K562 (cell line): ENCODE measurements around the gene RACGAP1. TPM values are rescaled to one million over a fixed set of nuclear protein-coding genes. Genes with fewer than 3 reads are reported as not detected.

ENCODE experiments used
- ARID2 ChIP-seq: fragments of 450-650 bp; IDR thresholded peaks from 2 replicates; pipeline ENCODE4 v1.6.1; 2017; ENCODE audit warnings: antibody characterized with exemption, mild to moderate bottlenecking
- ARNT ChIP-seq, 2 experiments: fragments of 450-650 bp; IDR thresholded peaks; 2 replicates each; pipeline ENCODE4 v1.6.1; 2016; ENCODE audit warnings: mild to moderate bottlenecking in 1 of 2
- DEAF1 ChIP-seq: fragments of 450-650 bp; formaldehyde crosslinking; IDR thresholded peaks from 2 replicates; pipeline ENCODE4 v1.4.0; 2020; ENCODE audit warnings: mild to moderate bottlenecking, moderate library complexity
- ERF ChIP-seq: fragments of 450-650 bp; formaldehyde crosslinking; IDR thresholded peaks from 2 replicates; pipeline ENCODE4 v1.4.0; 2020; ENCODE audit warnings: mild to moderate bottlenecking, mixed read lengths
- HDAC1 ChIP-seq, 2 experiments: fragments of 450-650 bp; IDR thresholded peaks; 2 replicates each; pipeline ENCODE4 v1.6.1; 2016 to 2017; ENCODE audit warnings: inconsistent platforms in 1 of 2, mild to moderate bottlenecking in 1 of 2, moderate library complexity in 1 of 2
- KLF6 ChIP-seq: fragments of 250-450 bp; sonication (Bioruptor Pico); IDR thresholded peaks from 2 replicates; pipeline ENCODE4 v1.4.0; 2020; ENCODE audit warnings: mild to moderate bottlenecking, moderate library complexity, borderline replicate concordance
- U2AF2 ChIP-seq: fragments of 200-400 bp; formaldehyde crosslinking; optimal IDR thresholded peaks from 2 replicates; pipeline ENCODE3; 2017; ENCODE audit warnings: low read depth, mild to moderate bottlenecking, low read length
- ZNF124 ChIP-seq: sonication (generic); formaldehyde crosslinking; IDR thresholded peaks from 2 replicates; pipeline ENCODE4 v1.8.1; 2022; ENCODE audit warnings: missing genetic modification reagents
- polyA plus RNA-seq, 8 experiments: library from polyadenylated mRNA; depleted of rRNA in 4 of 8; stranded (reverse) in 5 of 8; unstranded in 3 of 8; fragments of >200 nt; fragmentation: Nextera tagmentation in 2 of 8; fragmentation: Illumina TruSeq in 1 of 8; extraction: Ambion mirVana in 2 of 8; extraction: Trizol in 1 of 8; gene quantifications; 2 replicates each; pipeline versions ENCODE4 v1.2.1 to v1.2.3, GENCODE V29; 2011 to 2014; ENCODE audit warnings: inconsistent platforms in 1 of 8, missing spikeins in 1 of 8
- total RNA-seq, 7 experiments: library from RNA; depleted of rRNA in 6 of 7; stranded (reverse); fragments of >200 nt in 6 of 7; fragmentation: Illumina TruSeq in 2 of 7; extraction: Trizol in 2 of 7; gene quantifications; 2 replicates each; pipeline versions ENCODE4 v1.2.1 to v1.2.3, GENCODE V29; 2011 to 2021; ENCODE audit warnings: low replicate concordance in 1 of 7
- TF ChIP-seq, protein P1 (sequence below): sonication (generic); formaldehyde crosslinking; IDR thresholded peaks from 2 replicates; pipeline ENCODE4 v1.8.0; 2023; ENCODE audit warnings: mild to moderate bottlenecking, missing genetic modification reagents
- TF ChIP-seq, protein P2 (sequence below): fragments of 450-650 bp; conservative IDR thresholded peaks from 2 replicates; pipeline ENCODE4 v1.6.1; 2016; ENCODE audit warnings: missing genetic modification characterization, low read depth, mild to moderate bottlenecking, missing compliant biosample characterization, moderate library complexity

The RACGAP1 gene
- total and polyA plus RNA-seq, 9 of the 15 experiments (the other 6 are each of a cell fraction or from before 2014, with no cell fraction given) = 56.4 to 92.9 (median 71.8) TPM

DNA sequence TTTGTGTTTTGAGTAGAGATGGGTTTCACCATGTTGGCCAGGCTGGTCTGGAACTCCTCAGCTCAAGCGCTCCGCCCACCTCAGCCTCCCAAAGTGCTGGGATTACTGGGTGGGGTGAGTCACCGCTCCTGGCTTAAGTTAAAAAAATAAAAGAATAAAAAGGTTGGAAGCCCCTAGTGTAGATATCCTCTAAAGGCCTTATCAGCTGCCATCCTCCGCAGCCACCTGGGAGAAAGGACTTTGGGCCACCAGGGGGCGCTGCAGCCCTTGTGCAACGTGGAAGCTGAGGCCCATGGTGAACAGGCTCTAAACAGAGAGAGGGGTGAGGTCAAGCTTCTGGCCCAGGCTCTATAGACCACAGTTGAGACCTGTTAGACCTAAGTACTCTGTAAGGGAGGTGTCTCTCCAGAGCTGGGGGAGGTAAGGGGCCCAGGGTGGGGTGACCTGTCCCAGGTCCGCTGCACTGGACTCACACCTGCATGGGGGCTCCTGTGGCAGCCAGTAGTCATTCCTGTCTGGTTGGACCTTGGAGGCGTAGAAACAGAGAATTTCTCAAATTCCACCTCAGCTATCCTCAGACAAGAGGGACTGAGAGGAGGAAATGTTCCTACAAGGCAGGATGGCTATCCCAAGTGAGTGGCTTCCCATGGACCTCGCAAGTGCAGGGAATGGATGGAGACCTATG, 14.0 kb upstream of the RACGAP1 start (continued):
- TF ChIP-seq, protein P1, sequence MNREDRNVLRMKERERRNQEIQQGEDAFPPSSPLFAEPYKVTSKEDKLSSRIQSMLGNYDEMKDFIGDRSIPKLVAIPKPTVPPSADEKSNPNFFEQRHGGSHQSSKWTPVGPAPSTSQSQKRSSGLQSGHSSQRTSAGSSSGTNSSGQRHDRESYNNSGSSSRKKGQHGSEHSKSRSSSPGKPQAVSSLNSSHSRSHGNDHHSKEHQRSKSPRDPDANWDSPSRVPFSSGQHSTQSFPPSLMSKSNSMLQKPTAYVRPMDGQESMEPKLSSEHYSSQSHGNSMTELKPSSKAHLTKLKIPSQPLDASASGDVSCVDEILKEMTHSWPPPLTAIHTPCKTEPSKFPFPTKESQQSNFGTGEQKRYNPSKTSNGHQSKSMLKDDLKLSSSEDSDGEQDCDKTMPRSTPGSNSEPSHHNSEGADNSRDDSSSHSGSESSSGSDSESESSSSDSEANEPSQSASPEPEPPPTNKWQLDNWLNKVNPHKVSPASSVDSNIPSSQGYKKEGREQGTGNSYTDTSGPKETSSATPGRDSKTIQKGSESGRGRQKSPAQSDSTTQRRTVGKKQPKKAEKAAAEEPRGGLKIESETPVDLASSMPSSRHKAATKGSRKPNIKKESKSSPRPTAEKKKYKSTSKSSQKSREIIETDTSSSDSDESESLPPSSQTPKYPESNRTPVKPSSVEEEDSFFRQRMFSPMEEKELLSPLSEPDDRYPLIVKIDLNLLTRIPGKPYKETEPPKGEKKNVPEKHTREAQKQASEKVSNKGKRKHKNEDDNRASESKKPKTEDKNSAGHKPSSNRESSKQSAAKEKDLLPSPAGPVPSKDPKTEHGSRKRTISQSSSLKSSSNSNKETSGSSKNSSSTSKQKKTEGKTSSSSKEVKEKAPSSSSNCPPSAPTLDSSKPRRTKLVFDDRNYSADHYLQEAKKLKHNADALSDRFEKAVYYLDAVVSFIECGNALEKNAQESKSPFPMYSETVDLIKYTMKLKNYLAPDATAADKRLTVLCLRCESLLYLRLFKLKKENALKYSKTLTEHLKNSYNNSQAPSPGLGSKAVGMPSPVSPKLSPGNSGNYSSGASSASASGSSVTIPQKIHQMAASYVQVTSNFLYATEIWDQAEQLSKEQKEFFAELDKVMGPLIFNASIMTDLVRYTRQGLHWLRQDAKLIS (CRISPR knock-in tag) = no peak
- TF ChIP-seq U2AF2 (no peak), ZNF124 (no peak), ARNT (IDR thresholded peaks at IDR 0.05) (0 out of 4 replicates have a peak, but pooled peaks of 1 of the 2 experiments have one; percentile 23), ERF (no peak), DEAF1 (CRISPR knock-in tag) (peak; percentile 94), ARID2 (peak; percentile 95), KLF6 (CRISPR knock-in tag) (0 out of 2 replicates have a peak, but pooled peaks have one; percentile 25), HDAC1 (IDR thresholded peaks at IDR 0.05) (no peak)
- TF ChIP-seq, protein P2, sequence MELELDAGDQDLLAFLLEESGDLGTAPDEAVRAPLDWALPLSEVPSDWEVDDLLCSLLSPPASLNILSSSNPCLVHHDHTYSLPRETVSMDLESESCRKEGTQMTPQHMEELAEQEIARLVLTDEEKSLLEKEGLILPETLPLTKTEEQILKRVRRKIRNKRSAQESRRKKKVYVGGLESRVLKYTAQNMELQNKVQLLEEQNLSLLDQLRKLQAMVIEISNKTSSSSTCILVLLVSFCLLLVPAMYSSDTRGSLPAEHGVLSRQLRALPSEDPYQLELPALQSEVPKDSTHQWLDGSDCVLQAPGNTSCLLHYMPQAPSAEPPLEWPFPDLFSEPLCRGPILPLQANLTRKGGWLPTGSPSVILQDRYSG = 0 out of 2 replicates have a peak, but pooled peaks have one; percentile 48
- TF ChIP-seq, all 486 proteins: peak for 62
